NCI-H460 (cell line): ENCODE results near the gene MCM7. TPM values are rescaled to one million over a fixed set of nuclear protein-coding genes. Genes with fewer than 3 reads are reported as not detected.

Experiments
- small RNA-seq, 2 experiments: library from RNA; depleted of rRNA; stranded (forward); fragments of <200 nt; gene quantifications; one replicate each; pipeline ENCODE3, GENCODE V24; 2014
- total RNA-seq: library from RNA; depleted of rRNA; stranded (reverse); fragments of >200 nt; shearing (Covaris generic); gene quantifications from 2 replicates; pipeline ENCODE4 v1.2.3, GENCODE V29; 2014; rRNA removed

The MCM7 gene
- total RNA-seq, 1 experiment from 2014 or later, result 91.0 TPM

Small RNAs within 50 kb of the gene (small RNA-seq; reads per million reads assigned to genes)
- gene MIR106B, result 9.2 to 100 reads per million in 2 experiments
- gene MIR25, result 136 to 2,636 reads per million in 2 experiments
- 28.8 to 530 reads per million in 2 experiments for gene MIR93

Other genes starting within 250 kb of the MCM7 start
- gene OR2AE1, start 224.4 kb downstream of the MCM7 start, total RNA-seq, result 0.10 TPM in 1 of 2 replicates, not detected in the other
- 31.3 and 39.0 TPM in 2 replicates for gene TRIM4, start 181.9 kb downstream of the MCM7 start, total RNA-seq
- gene GJC3, start 171.8 kb downstream of the MCM7 start, total RNA-seq, result not detected in 2 replicates
- gene AZGP1, start 125.4 kb downstream of the MCM7 start, total RNA-seq, result not detected in 2 replicates
- 16.1 and 19.9 TPM in 2 replicates for gene ZKSCAN1, start 85.8 kb downstream of the MCM7 start, total RNA-seq
- gene ZSCAN21, start 51.6 kb downstream of the MCM7 start, total RNA-seq, result 12.6 and 13.5 TPM in 2 replicates
- 29.1 and 30.5 TPM in 2 replicates for gene ZNF3, start 19.7 kb downstream of the MCM7 start, total RNA-seq
- 59.3 and 73.8 TPM in 2 replicates for gene COPS6, start 12.4 kb downstream of the MCM7 start, total RNA-seq
- 15.8 and 18.1 TPM in 2 replicates for gene AP4M1, start 246 bp upstream of the MCM7 start, total RNA-seq
- 41.0 and 42.7 TPM in 2 replicates for gene TAF6, start 18.0 kb upstream of the MCM7 start, total RNA-seq
- 4.7 and 6.9 TPM in 2 replicates for gene CNPY4, start 18.2 kb upstream of the MCM7 start, total RNA-seq
- 0.69 and 0.89 TPM in 2 replicates for gene MBLAC1, start 25.6 kb upstream of the MCM7 start, total RNA-seq
- gene LAMTOR4, start 47.5 kb upstream of the MCM7 start, total RNA-seq, result 81.9 and 83.0 TPM in 2 replicates
- gene TRAPPC14, start 57.3 kb upstream of the MCM7 start, total RNA-seq, result 5.7 and 10.2 TPM in 2 replicates
- gene GAL3ST4, start 67.2 kb upstream of the MCM7 start, total RNA-seq, result 0.12 and 0.55 TPM in 2 replicates
- gene GPC2, start 76.0 kb upstream of the MCM7 start, total RNA-seq, result 2.9 and 3.7 TPM in 2 replicates
- 0.05 TPM in 1 of 2 replicates, not detected in the other for gene STAG3, start 76.5 kb upstream of the MCM7 start, total RNA-seq
- gene PVRIG, start 118.6 kb upstream of the MCM7 start, total RNA-seq, result not detected in 2 replicates
- gene SPDYE3, start 206.3 kb upstream of the MCM7 start, total RNA-seq, result not detected in 2 replicates